Measurements from ENCODE around the gene RHOBTB3.

RHOBTB3 gene

DNA sequence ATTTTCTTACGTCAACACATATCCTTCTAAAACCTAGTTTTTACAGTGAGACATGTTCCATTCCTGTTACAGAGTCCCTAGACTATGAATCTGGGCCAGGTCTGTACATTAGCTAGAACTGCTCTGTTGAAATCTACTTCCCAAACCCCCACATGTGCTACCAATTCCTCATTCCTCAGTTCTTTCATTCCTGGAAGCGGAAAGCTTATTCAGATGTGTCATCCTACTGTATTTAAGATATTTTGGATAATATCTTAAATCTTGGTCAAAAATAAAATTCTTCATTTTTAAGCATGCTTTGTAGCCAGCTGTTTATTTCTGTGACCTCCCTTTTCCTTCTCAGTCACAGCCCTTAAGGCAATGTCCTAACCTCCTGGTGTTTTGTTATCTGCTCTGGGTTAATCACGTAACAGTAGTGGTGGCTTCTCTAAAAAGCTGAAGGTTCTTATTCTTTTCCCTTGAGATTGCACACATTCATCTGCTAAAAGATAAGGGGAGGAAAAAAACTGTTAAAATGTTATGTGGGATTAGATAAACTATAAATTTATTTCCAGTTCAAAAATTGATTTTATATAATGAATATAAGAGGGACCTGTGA is 55.8 kb downstream of the RHOBTB3 start:
- H3K9ac ChIP-seq (ENCODE audit: low read length): no peak overlapping the region
- H3K4me3 ChIP-seq (ENCODE audit: low read length): no peak overlapping the region
- H3K27me3 ChIP-seq (ENCODE audit: control insufficient read depth, insufficient read depth, low read length): no peaks in the 10 kb centered on the region
- no peak overlapping the region for H3K27ac ChIP-seq (ENCODE audit: low read depth, low read length)
- H3K4me1 ChIP-seq (ENCODE audit: control insufficient read depth, insufficient read depth, low read length): no peaks in the 10 kb centered on the region
- H3K36me3 ChIP-seq (ENCODE audit: control insufficient read depth, insufficient read depth, low read length): no peaks in the 10 kb centered on the region

DNA sequence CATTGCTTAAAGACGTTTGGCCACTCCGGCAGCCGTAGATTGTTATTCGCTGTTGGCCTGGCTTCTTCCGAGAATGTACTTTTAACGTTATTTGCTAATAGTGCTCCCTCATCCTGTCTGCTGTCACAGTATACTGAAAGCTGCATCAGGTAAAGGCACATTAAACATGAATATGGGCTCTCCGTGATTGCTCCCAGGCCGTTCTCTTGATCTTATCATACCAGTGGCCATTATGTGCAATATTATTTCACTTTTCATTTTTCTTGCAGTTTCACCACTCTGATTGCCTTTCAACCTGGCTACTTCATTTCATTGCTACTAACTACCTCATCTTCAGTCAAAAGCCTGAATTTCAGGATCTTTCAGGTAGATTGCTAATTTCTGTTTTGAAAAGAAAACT is 57.4 kb downstream of the RHOBTB3 start:
- Histone ChIP-seq H3K36me3 (ENCODE audit: control insufficient read depth, insufficient read depth, low read length) (no peaks in the 10 kb centered on the region), H3K4me1 (ENCODE audit: control insufficient read depth, insufficient read depth, low read length) (no peaks in the 10 kb centered on the region), H3K4me3 (ENCODE audit: low read length) (no peak overlapping the region), H3K9ac (ENCODE audit: low read length) (no peak overlapping the region), H3K27me3 (ENCODE audit: control insufficient read depth, insufficient read depth, low read length) (no peaks in the 10 kb centered on the region), H3K27ac (ENCODE audit: low read depth, low read length) (no peak overlapping the region)

DNA sequence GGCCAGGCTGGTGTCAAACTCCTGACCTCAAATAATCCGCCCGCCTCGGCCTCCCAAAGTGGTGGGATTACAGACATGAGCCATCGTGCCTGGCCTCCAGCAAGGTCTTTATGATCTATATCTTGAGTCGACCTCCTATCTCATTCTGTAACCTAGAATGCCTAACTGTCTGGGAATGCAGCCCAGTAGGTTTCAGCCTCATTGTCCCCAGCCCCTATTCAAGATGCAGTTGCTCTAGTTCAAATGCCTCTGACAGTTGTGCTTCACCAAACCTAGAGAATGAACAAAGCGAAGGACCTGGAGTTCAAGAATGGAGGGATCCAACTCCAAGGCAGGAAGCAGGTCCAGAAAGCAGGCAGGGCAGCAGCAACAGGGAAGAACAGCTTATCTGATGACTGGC is 60.6 kb downstream of the RHOBTB3 start:
- Histone ChIP-seq H3K36me3 (ENCODE audit: control insufficient read depth, insufficient read depth, low read length) (no peaks in the 10 kb centered on the region), H3K9ac (ENCODE audit: low read length) (no peak overlapping the region), H3K27me3 (ENCODE audit: control insufficient read depth, insufficient read depth, low read length) (no peaks in the 10 kb centered on the region), H3K27ac (ENCODE audit: low read depth, low read length) (no peak overlapping the region), H3K4me3 (ENCODE audit: low read length) (no peak overlapping the region), H3K4me1 (ENCODE audit: control insufficient read depth, insufficient read depth, low read length) (no peaks in the 10 kb centered on the region)

DNA sequence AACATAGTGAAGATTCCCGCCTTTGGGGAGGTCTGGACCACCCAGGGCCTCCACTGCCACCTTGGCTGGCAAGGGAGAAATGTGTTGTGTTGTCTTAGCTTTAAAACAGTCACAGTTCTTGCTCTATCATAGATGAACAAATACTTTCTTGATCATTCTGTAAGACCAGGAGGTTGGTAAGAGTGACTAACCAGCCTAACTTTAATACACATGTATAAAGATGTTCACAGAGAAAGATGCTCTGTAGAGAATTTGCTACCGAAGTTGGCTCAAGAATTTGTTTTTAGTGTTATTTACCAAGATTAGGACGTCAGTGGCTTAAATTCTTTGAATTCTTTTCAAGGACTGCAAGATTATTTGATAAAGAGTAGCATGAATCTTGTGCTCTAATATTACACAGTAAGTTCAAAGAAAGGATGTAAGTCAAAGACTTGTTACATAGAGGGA is 63.0 kb downstream of the RHOBTB3 start:
- no peaks in the 10 kb centered on the region for H3K27me3 ChIP-seq (ENCODE audit: control insufficient read depth, insufficient read depth, low read length)
- H3K27ac ChIP-seq (ENCODE audit: low read depth, low read length): no peak overlapping the region
- H3K4me3 ChIP-seq (ENCODE audit: low read length): no peak overlapping the region
- no peaks in the 10 kb centered on the region for H3K4me1 ChIP-seq (ENCODE audit: control insufficient read depth, insufficient read depth, low read length)
- H3K9ac ChIP-seq (ENCODE audit: low read length): no peak overlapping the region
- H3K36me3 ChIP-seq (ENCODE audit: control insufficient read depth, insufficient read depth, low read length): no peaks in the 10 kb centered on the region

DNA sequence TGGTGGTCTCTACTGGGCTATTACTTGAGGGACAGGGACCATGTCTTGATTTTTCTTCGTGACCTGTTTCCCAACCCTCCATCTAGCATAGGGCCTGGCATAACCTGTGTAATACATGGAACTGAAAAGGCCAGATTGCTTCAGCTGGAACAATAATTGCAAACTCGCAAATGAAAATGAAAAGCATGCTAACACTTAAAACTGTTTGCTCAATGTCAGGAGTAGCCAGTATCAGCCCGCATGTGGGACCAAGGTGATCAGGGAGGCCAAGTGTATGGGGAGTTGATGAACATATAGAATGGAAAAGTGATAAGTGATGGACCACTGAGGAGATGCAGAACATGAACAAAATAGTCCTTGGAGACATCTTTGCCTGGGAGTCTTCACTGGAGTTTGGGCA is 66.2 kb downstream of the RHOBTB3 start:
- Histone ChIP-seq H3K4me3 (ENCODE audit: low read length) (no peak overlapping the region), H3K27me3 (ENCODE audit: control insufficient read depth, insufficient read depth, low read length) (no peaks in the 10 kb centered on the region), H3K4me1 (ENCODE audit: control insufficient read depth, insufficient read depth, low read length) (no peaks in the 10 kb centered on the region), H3K9ac (ENCODE audit: low read length) (no peak overlapping the region), H3K36me3 (ENCODE audit: control insufficient read depth, insufficient read depth, low read length) (no peaks in the 10 kb centered on the region), H3K27ac (ENCODE audit: low read depth, low read length) (no peak overlapping the region)

DNA sequence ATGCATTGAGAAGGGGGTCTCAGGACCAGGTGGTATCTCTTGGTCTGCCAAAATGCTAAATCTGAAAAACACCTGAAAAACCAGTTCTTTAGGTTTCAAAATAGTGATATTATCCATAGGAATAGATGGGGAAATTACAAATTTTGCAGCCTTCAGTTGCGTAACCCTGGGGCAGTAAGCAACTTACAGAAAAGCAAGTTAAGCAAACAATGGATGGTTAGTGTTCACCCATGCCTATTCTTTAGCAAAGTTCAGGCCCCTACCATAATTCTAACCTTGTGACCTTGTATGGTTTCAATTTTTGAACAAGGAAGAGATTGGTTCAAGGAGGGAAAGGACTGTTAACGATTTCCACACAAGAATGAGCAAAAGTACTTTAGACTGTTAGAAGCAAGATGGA is 66.9 kb downstream of the RHOBTB3 start:
- Histone ChIP-seq H3K27me3 (ENCODE audit: control insufficient read depth, insufficient read depth, low read length) (no peaks in the 10 kb centered on the region), H3K9ac (ENCODE audit: low read length) (no peak overlapping the region), H3K36me3 (ENCODE audit: control insufficient read depth, insufficient read depth, low read length) (no peaks in the 10 kb centered on the region), H3K27ac (ENCODE audit: low read depth, low read length) (no peak overlapping the region), H3K4me1 (ENCODE audit: control insufficient read depth, insufficient read depth, low read length) (no peaks in the 10 kb centered on the region), H3K4me3 (ENCODE audit: low read length) (no peak overlapping the region)

DNA sequence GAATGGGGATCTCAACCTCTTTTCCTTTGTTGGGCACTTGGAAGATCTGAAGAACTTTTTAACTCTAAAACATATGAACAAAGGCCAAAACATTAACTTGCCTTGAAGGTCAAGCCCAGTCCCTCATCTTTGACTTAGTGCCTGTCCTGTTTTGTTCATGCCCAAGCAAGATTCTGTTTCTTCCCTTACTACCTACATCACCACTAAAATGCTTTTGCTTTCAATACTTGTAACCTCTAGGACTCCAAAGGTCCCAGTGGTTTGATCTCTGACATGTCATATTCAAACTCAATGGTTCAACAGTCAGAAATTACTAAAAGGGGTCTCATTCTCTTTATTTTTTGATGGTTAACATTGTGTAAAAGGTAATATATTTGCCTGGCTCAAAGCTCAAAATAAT is 67.4 kb downstream of the RHOBTB3 start:
- Histone ChIP-seq H3K4me3 (ENCODE audit: low read length) (no peak overlapping the region), H3K9ac (ENCODE audit: low read length) (no peak overlapping the region), H3K4me1 (ENCODE audit: control insufficient read depth, insufficient read depth, low read length) (no peaks in the 10 kb centered on the region), H3K36me3 (ENCODE audit: control insufficient read depth, insufficient read depth, low read length) (no peaks in the 10 kb centered on the region), H3K27ac (ENCODE audit: low read depth, low read length) (no peak overlapping the region), H3K27me3 (ENCODE audit: control insufficient read depth, insufficient read depth, low read length) (no peaks in the 10 kb centered on the region)

DNA sequence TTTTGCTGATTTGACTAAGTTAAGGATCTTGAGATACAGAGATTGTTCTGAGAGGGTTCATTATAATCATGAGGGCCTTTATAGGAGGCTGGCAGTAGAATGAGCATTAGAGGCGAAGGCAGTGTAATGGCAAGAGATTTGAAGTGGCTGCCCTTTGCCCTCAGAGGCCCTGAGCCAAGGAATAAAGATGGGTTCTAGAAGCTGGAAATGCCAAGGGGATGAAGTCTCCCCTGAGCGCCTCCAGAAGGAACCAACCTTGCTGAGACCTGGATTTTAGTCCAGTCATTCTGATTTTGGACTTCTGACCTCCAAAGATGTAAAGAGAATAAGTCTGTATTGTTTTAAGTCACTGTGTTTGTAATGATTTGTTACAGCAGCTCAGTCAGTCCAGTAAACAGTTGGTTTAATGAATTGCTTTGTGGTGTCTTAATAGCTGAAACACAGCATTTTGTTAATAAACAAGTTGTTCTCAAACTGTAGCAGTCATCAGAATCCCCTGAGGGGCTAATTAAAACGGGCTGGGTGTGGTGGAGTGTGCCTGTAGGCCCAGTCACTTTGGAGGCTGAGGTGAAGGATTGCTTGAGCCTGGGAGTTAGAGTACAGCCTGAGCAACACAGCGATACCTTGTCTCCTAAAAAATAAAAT is 68.2 kb downstream of the RHOBTB3 start:
- Histone ChIP-seq H3K9ac (ENCODE audit: low read length) (no peak overlapping the region), H3K36me3 (ENCODE audit: control insufficient read depth, insufficient read depth, low read length) (no peaks in the 10 kb centered on the region), H3K4me1 (ENCODE audit: control insufficient read depth, insufficient read depth, low read length) (no peaks in the 10 kb centered on the region), H3K27ac (ENCODE audit: low read depth, low read length) (no peak overlapping the region), H3K27me3 (ENCODE audit: control insufficient read depth, insufficient read depth, low read length) (no peaks in the 10 kb centered on the region), H3K4me3 (ENCODE audit: low read length) (no peak overlapping the region)

DNA sequence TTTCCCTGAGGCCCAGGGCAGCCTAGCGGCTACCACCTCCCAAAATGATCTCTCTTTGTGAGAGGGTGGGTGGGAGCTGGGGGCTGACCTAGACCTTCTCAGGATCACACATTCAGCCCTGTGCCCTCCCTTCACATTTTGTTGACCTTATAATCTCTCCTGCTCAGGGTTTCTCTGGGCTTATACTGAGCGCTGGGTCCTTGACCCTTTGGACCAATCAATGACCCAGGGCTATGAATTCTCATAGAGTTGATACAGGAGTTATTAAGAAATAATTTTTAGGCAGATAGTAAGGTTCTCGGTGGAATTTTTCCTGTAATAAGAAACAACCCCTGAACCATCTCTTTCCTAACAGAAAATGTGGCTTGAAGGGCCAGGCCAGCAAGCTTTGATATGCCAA is 69.4 kb downstream of the RHOBTB3 start:
- H3K27me3 ChIP-seq (ENCODE audit: control insufficient read depth, insufficient read depth, low read length): no peaks in the 10 kb centered on the region

DNA sequence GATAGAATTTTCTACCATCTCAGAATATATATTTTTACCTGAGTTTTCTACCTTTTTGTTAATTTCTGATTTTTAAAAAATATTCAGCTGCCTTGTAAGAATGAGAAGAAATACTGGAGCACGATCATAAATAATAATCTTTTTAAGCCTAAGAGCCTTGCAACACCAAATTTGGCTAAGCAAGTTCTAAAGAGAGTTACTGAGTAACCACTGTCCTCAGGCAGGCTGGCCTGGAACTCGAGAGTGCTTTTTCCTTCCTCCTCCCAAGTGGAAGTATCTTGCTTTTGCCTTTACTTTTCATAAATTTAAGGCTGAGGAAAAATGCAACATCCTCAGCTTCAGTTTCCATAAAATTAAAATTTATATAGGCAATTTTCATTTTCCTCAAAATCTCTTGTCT is 70.4 kb downstream of the RHOBTB3 start:
- H3K9ac ChIP-seq (ENCODE audit: low read length): no peak overlapping the region
- H3K4me1 ChIP-seq (ENCODE audit: control insufficient read depth, insufficient read depth, low read length): no peaks in the 10 kb centered on the region
- no peaks in the 10 kb centered on the region for H3K36me3 ChIP-seq (ENCODE audit: control insufficient read depth, insufficient read depth, low read length)
- no peaks in the 10 kb centered on the region for H3K27me3 ChIP-seq (ENCODE audit: control insufficient read depth, insufficient read depth, low read length)
- no peak overlapping the region for H3K27ac ChIP-seq (ENCODE audit: low read depth, low read length)
- no peak overlapping the region for H3K4me3 ChIP-seq (ENCODE audit: low read length)

More for the DNA sequence above, 69.4 kb downstream of the RHOBTB3 start:
- no peaks in the 10 kb centered on the region for H3K4me1 ChIP-seq (ENCODE audit: control insufficient read depth, insufficient read depth, low read length)
- H3K9ac ChIP-seq (ENCODE audit: low read length): no peak overlapping the region
- no peak overlapping the region for H3K27ac ChIP-seq (ENCODE audit: low read depth, low read length)
- H3K36me3 ChIP-seq (ENCODE audit: control insufficient read depth, insufficient read depth, low read length): no peaks in the 10 kb centered on the region
- no peak overlapping the region for H3K4me3 ChIP-seq (ENCODE audit: low read length)

DNA sequence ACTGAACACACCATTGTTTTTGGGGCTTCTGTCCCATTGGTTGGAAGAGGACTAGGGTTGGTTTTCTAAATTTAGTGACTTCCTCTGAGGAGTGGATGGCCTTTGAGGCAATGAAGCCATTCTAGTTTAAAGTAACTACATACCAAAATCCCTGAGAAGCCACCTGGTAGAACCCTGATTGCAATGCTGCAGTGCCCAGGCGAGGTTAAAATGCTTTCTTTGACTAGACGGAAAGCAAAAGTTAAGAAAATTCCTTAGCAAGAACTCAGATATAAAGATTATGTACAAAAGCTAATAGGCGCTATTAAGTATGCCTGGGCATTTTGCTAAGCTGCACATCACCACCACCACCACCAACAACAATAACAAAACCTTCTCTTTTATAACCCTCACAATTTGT is 70.8 kb downstream of the RHOBTB3 start:
- H3K4me3 ChIP-seq (ENCODE audit: low read length): no peak overlapping the region
- no peak overlapping the region for H3K9ac ChIP-seq (ENCODE audit: low read length)
- H3K4me1 ChIP-seq (ENCODE audit: control insufficient read depth, insufficient read depth, low read length): no peaks in the 10 kb centered on the region
- no peak overlapping the region for H3K27ac ChIP-seq (ENCODE audit: low read depth, low read length)
- no peaks in the 10 kb centered on the region for H3K36me3 ChIP-seq (ENCODE audit: control insufficient read depth, insufficient read depth, low read length)
- H3K27me3 ChIP-seq (ENCODE audit: control insufficient read depth, insufficient read depth, low read length): no peaks in the 10 kb centered on the region

DNA sequence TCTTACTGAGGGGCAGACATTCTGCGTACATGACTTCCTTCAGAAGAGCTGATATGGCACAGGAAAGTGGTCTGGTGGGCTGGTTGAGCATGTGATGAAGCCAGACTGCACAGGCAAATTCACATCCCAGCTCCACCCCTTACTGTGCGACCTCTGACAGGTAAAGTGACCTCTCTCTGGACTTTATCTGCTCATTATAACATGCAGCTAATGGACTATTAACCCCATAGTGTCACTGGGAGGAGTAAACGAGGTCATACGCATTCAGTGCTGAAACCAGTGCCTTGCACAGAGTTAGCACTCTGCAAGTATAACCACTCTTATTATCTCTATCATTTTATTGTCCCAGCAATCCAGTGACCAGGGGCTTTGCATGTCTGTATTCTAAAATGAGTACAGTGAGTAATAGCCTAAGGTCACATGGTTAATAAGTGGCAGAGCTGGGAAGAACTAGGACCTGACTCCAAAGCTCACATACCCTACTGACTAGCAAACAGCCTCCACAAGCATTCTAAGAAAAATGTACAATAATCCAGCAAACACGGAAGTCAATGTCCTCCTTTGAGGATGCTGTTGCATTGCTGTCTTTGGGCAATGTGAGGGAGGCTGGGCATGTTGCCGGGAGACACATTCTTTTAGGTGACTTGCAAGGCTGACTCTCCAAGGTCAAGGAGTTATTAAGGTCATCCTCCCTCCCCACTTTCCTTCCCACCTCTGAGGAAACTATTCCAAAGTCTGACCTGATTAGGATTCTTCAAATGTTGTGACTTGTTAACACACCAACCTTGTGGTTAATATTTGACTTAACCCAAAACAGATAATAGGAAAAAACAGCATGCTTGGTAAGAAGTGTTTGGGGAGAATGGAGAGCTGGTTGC is 72.4 kb downstream of the RHOBTB3 start:
- Histone ChIP-seq H3K36me3 (ENCODE audit: control insufficient read depth, insufficient read depth, low read length) (no peaks in the 10 kb centered on the region), H3K27ac (ENCODE audit: low read depth, low read length) (no peak overlapping the region), H3K9ac (ENCODE audit: low read length) (no peak overlapping the region), H3K4me3 (ENCODE audit: low read length) (no peak overlapping the region), H3K4me1 (ENCODE audit: control insufficient read depth, insufficient read depth, low read length) (peaks cover 4% of the 10 kb centered on the region), H3K27me3 (ENCODE audit: control insufficient read depth, insufficient read depth, low read length) (no peaks in the 10 kb centered on the region)

Data from rectal smooth muscle tissue (tissue), 1 donor.